AG09309 (cell line): ENCODE data around the gene SAMSN1.

ENCODE experiments used
- DNase-seq: peaks from one replicate; pipeline ENCODE4 v3.0.0-alpha.2; 2010; ENCODE audit warnings: low read depth
- H3K4me3 ChIP-seq: 2 replicates; pipeline ENCODE4 v1.5.1; 2011; ENCODE audit warnings: mild to moderate bottlenecking, low read depth, low read length, moderate library complexity; ENCODE audit not compliant: control insufficient read depth
- TF ChIP-seq, protein P1 (sequence below): IDR thresholded peaks from 2 replicates; pipeline ENCODE4 v1.5.1; 2011; ENCODE audit warnings: mild to moderate bottlenecking, low read depth, low read length, inconsistent platforms; ENCODE audit not compliant: insufficient read depth, control insufficient read depth; ENCODE audit errors: missing control alignments

SAMSN1 gene

GRCh38 chr21:14526836-14527695, 19.0 kb downstream of the SAMSN1 start:
- no peak for DNase-seq
- TF ChIP-seq, protein P1, sequence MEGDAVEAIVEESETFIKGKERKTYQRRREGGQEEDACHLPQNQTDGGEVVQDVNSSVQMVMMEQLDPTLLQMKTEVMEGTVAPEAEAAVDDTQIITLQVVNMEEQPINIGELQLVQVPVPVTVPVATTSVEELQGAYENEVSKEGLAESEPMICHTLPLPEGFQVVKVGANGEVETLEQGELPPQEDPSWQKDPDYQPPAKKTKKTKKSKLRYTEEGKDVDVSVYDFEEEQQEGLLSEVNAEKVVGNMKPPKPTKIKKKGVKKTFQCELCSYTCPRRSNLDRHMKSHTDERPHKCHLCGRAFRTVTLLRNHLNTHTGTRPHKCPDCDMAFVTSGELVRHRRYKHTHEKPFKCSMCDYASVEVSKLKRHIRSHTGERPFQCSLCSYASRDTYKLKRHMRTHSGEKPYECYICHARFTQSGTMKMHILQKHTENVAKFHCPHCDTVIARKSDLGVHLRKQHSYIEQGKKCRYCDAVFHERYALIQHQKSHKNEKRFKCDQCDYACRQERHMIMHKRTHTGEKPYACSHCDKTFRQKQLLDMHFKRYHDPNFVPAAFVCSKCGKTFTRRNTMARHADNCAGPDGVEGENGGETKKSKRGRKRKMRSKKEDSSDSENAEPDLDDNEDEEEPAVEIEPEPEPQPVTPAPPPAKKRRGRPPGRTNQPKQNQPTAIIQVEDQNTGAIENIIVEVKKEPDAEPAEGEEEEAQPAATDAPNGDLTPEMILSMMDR, result no peak
- no peak overlapping the region for H3K4me3 ChIP-seq

DNA sequence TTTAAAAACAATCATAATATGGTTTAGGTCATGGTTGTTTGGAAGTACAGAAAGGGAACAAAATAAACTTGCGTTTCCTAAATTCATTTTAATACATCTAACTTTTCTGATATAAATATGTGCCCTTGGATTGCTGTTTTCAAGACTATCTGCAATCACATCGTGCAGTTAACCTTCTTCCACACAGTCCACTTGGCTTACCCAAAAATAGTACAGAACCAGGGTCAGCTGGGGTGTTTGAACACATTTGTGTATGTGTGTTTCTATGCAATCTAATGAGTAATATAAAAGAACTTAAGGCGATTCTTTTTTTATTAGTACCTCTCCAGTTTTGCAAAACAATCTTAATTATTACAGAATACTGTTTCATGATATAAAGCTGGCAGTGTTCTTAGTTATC, 19.9 kb downstream of the SAMSN1 start:
- H3K4me3 ChIP-seq, result no peak overlapping the region
- no peak for DNase-seq
- TF ChIP-seq, protein P1, result no peak

DNA sequence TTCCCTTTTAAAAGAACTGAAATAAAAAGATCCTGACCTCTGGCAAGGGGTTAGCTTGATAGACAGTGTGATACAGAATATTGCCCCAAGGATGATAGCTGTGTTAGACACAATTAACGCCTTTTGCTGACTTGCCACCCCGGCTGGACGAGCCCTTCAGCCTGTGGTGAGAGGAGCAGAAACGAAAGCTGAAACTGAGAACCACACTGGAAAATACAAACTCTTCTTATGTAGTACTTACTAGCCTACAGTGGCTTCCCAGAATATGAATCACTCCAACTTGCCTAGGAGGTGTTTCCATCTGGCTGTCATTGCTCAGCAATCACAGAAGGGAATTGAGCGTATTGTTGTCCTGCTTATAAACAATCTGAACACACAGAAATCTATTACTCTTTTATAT, 22.9 kb downstream of the SAMSN1 start:
- TF ChIP-seq, protein P1, result no peak
- DNase-seq, result no peak
- H3K4me3 ChIP-seq, result no peak overlapping the region

DNA sequence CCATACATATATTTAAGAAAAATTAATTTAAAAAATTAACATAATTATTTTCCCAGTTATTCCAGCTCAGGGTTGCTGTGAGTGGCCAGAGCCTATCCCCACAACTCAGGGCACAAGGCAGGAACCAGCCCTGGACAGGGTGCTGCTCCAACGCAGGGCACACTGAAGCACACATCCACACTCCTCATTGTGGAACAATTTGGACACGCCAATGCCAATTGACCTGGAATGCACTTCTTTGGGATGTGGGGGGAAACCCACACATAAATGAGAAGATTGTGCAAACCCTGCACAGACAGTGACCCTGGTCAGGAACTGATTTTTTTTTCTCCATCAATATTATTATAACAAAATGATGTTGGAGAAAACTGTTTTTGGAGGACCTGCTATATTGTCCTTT, 23.4 kb downstream of the SAMSN1 start:
- DNase-seq, result no peak
- TF ChIP-seq, protein P1, result no peak

DNA sequence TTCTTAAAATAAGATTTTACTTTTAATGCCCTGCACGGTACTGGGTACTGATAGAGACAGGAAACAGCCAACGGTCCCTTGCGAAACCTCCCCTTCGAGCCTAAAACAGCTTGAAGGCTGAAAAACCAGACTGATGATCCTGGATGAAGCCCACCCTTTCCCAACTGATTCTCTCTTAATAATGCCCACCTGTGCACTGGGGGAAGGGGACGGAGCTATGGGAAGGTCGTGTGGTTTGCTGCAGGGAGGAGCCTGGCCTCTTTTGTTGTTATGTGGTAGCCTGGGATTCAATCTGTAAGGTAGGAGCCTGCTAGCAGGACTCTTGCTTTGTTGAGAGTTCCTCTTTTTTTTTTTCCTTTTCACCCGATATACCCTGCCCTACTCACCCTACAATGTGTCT, 25.6 kb downstream of the SAMSN1 start:
- no peak overlapping the region for H3K4me3 ChIP-seq
- TF ChIP-seq, protein P1, result no peak

More for the DNA sequence above, 23.4 kb downstream of the SAMSN1 start:
- no peak overlapping the region for H3K4me3 ChIP-seq

GRCh38 chr21:14519000-14519399, 27.1 kb downstream of the SAMSN1 start:
- no peak overlapping the region for H3K4me3 ChIP-seq
- no peak for DNase-seq
- TF ChIP-seq, protein P1, result no peak

More for the DNA sequence above, 25.6 kb downstream of the SAMSN1 start:
- no peak for DNase-seq
